K562 (cell line): ENCODE measurements around the gene KRAS. TPM values are rescaled to one million over a fixed set of nuclear protein-coding genes. Genes with fewer than 3 reads are reported as not detected.

ENCODE experiments used
- ATAC-seq: fragments of 200-7000 bp; cut with Tn5 transposase; 3 replicates; pipeline ENCODE4 v1.9.1; 2020; ENCODE audit warnings: moderate library complexity
- BruUV-seq: library from RNA; stranded (reverse); fragments of 400-500 nt; replicated peaks from 2 replicates; lab custom pipeline; 2021; lab: Mats Ljungman, UMichigan
- CTCF ChIA-PET: fragments of 300-600 bp; formaldehyde crosslinking; extraction: SDS; loops from one replicate; lab custom pipeline; 2021; ENCODE audit warnings: low intra/inter-chr PET ratio; lab: Yijun Ruan, JAX
- POLR2A ChIA-PET: fragments of 300-600, 350-650 bp; sonication (Branson Sonifier 250); formaldehyde crosslinking; extraction: SDS; loops from one replicate; lab custom pipeline; 2021; ENCODE audit warnings: antibody characterized with exemption, inconsistent platforms; lab: Yijun Ruan, JAX
- DNase-seq, 4 experiments: peaks; one replicate each; pipeline versions ENCODE4 v3.0.0 to v3.0.0-alpha.2; 2011 to 2018; ENCODE audit warnings: low spot score in 3 of 4, mixed read lengths in 3 of 4; ENCODE audit errors: extremely low read depth in 1 of 4
- FAIRE-seq: peaks from 2 replicates; lab custom pipeline; 2011; peaks lifted over from hg19 to GRCh38; lab: Jason Lieb, UNC
- H2AFZ ChIP-seq: 2 replicates; pipeline ENCODE4 v1.6.0; 2011; ENCODE audit warnings: low read depth, low read length, control low read depth, inconsistent platforms
- H3K27ac ChIP-seq: fragments of 200-600 bp; 3 replicates; pipeline ENCODE4 v1.8.0; 2011; ENCODE audit warnings: low read depth, mild to moderate bottlenecking, control low read depth, inconsistent platforms, low read length, moderate library complexity, mixed read lengths; ENCODE audit errors: extremely low read depth
- H3K27me3 ChIP-seq, 2 experiments: fragments of 300-600 bp in 1 of 2; 2 replicates in 1 of 2; 3 replicates in 1 of 2; pipeline versions ENCODE4 v1.6.0 to v1.8.0; 2011; ENCODE audit warnings: inconsistent platforms in 2 of 2, low read length in 2 of 2, mild to moderate bottlenecking in 1 of 2, mixed read lengths in 1 of 2, moderate library complexity in 1 of 2; ENCODE audit not compliant: control insufficient read depth in 2 of 2, insufficient read depth in 2 of 2
- H3K36me3 ChIP-seq: fragments of 300-600 bp; 3 replicates; pipeline ENCODE4 v1.8.0; 2011; ENCODE audit warnings: mild to moderate bottlenecking, low read length, inconsistent platforms; ENCODE audit not compliant: control insufficient read depth, insufficient read depth
- H3K4me1 ChIP-seq, 2 experiments: fragments of 200-600 bp in 1 of 2; replicated peaks in 1 of 2; 2 replicates in 1 of 2; 3 replicates in 1 of 2; pipeline versions ENCODE4 v1.5.1 to v1.8.0; 2011; ENCODE audit warnings: inconsistent platforms in 2 of 2, low read length in 2 of 2, mild to moderate bottlenecking in 1 of 2, mixed read lengths in 1 of 2, moderate library complexity in 1 of 2; ENCODE audit not compliant: control insufficient read depth in 2 of 2, insufficient read depth in 2 of 2
- H3K4me2 ChIP-seq: 2 replicates; pipeline ENCODE4 v1.6.1; 2011; ENCODE audit warnings: low read length, control low read depth, inconsistent platforms, mixed read lengths; ENCODE audit not compliant: insufficient read depth
- H3K4me3 ChIP-seq: fragments of 200-600 bp; sonication (generic), shearing (Covaris generic); 2 replicates; pipeline ENCODE4 v1.5.1; 2016; ENCODE audit warnings: control low read depth, inconsistent platforms
- H3K79me2 ChIP-seq: fragments of 200-600 bp; 3 replicates; pipeline ENCODE4 v1.8.0; 2011; ENCODE audit warnings: low read length, inconsistent platforms; ENCODE audit not compliant: control insufficient read depth, insufficient read depth
- H3K9ac ChIP-seq, 2 experiments: 2 replicates each; pipeline versions ENCODE4 v1.6.0 to v1.6.1; 2011; ENCODE audit warnings: low read depth in 2 of 2, low read length in 2 of 2, control low read depth in 1 of 2, inconsistent platforms in 1 of 2, mild to moderate bottlenecking in 1 of 2, mixed read lengths in 1 of 2; ENCODE audit not compliant: insufficient read depth in 1 of 2
- H3K9me1 ChIP-seq: one replicate; pipeline ENCODE4 v1.6.0; 2011; ENCODE audit warnings: inconsistent platforms, mild to moderate bottlenecking, low read length, moderate library complexity; ENCODE audit not compliant: control insufficient read depth, insufficient read depth
- H3K9me3 ChIP-seq: replicated peaks from 2 replicates; pipeline ENCODE4 v1.5.1; 2011; ENCODE audit warnings: low read depth, low read length, inconsistent platforms; ENCODE audit not compliant: control insufficient read depth, insufficient read depth
- H4K20me1 ChIP-seq: replicated peaks from 2 replicates; pipeline ENCODE4 v1.6.1; 2011; ENCODE audit warnings: low read length, inconsistent platforms, mixed read lengths; ENCODE audit not compliant: control insufficient read depth, insufficient read depth
- BACH1 ChIP-seq: fragments of 200-800 bp; sonication (Bioruptor generic); IDR thresholded peaks from 2 replicates; pipeline ENCODE4 v1.6.1; 2016; ENCODE audit warnings: missing genetic modification characterization, missing compliant biosample characterization
- C11orf30 ChIP-seq: fragments of 450-650 bp; IDR thresholded peaks from 2 replicates; pipeline ENCODE4 v1.6.1; 2016; ENCODE audit warnings: low read depth, mild to moderate bottlenecking
- DIDO1 ChIP-seq: fragments of 450-650 bp; IDR thresholded peaks from 2 replicates; pipeline ENCODE4 v1.6.1; 2016; ENCODE audit warnings: low read depth, missing biosample characterization, missing genetic modification characterization
- DMBX1 ChIP-seq: fragments of 250-450 bp; sonication (Bioruptor Pico); IDR thresholded peaks from 2 replicates; pipeline ENCODE4 v1.8.0; 2022; ENCODE audit warnings: inconsistent platforms, mild to moderate bottlenecking, moderate library complexity, borderline replicate concordance
- KAT8 ChIP-seq: fragments of 450-650 bp; IDR thresholded peaks from 2 replicates; pipeline ENCODE4 v1.6.1; 2016; ENCODE audit warnings: low read depth, mild to moderate bottlenecking
- LCOR ChIP-seq: sonication (generic); formaldehyde crosslinking; IDR thresholded peaks from 2 replicates; pipeline ENCODE4 v1.8.0; 2022; ENCODE audit warnings: mild to moderate bottlenecking, missing genetic modification reagents
- MAFG ChIP-seq: fragments of 450-650 bp; conservative IDR thresholded peaks from 2 replicates; pipeline ENCODE4 v1.6.1; 2016; ENCODE audit warnings: missing genetic modification characterization, missing compliant biosample characterization
- MCM5 ChIP-seq: fragments of 450-650 bp; IDR thresholded peaks from 2 replicates; pipeline ENCODE4 v1.6.1; 2016; ENCODE audit warnings: low read depth
- MTA3 ChIP-seq: fragments of 450-650 bp; formaldehyde crosslinking; IDR thresholded peaks from 2 replicates; pipeline ENCODE4 v1.6.1; 2017; ENCODE audit warnings: mild to moderate bottlenecking, borderline replicate concordance
- NELFE ChIP-seq: IDR thresholded peaks from 2 replicates; pipeline ENCODE4 v1.6.1; 2011; ENCODE audit warnings: mild to moderate bottlenecking; ENCODE audit not compliant: insufficient read depth, insufficient read length
- PHF20 ChIP-seq: fragments of 450-650 bp; IDR thresholded peaks from 2 replicates; pipeline ENCODE4 v1.6.1; 2018; ENCODE audit not compliant: partially characterized antibody
- RCOR1 ChIP-seq, 2 experiments: IDR thresholded peaks; 2 replicates each; pipeline ENCODE4 v1.6.1; 2012; ENCODE audit warnings: low read depth in 2 of 2, low read length in 2 of 2, borderline replicate concordance in 1 of 2, improper control_type of control experiment in 1 of 2
- SETDB1 ChIP-seq: IDR thresholded peaks from one replicate; pipeline ENCODE4 v1.6.1; 2012; ENCODE audit warnings: low read length, control low read depth, inconsistent platforms
- SNIP1 ChIP-seq: fragments of 450-650 bp; IDR thresholded peaks from 2 replicates; pipeline ENCODE4 v1.7.1; 2017; ENCODE audit warnings: low read depth, mild to moderate bottlenecking
- ZNF316 ChIP-seq: fragments of 450-650 bp; IDR thresholded peaks from 2 replicates; pipeline ENCODE4 v1.6.1; 2016
- WGBS: fragments of 100-300 bp; shearing (Covaris generic); methylation state at CpG from one replicate; pipeline ENCODE4 v1.1.6; 2016; ENCODE audit warnings: low coverage, mixed read lengths; ENCODE audit not compliant: insufficient coverage; ENCODE audit errors: missing lambda C conversion rate; 5-methylcytosine and 5-hydroxymethylcytosine counted together
- in situ Hi-C: fragments of 300-500 bp; cut with MboI; formaldehyde crosslinking; loops from 4 replicates; pipeline ENCODE4 v1.15.0; 2018; ENCODE audit warnings: inconsistent platforms, mixed read lengths
- intact Hi-C: fragments of 100-400 bp; cut with micrococcal nuclease; formaldehyde crosslinking; loops from 2 replicates; pipeline ENCODE4 v1.14.2; 2022
- polyA plus RNA-seq, 8 experiments: library from polyadenylated mRNA; depleted of rRNA in 4 of 8; stranded (reverse) in 5 of 8; unstranded in 3 of 8; fragments of >200 nt; fragmentation: Nextera tagmentation in 2 of 8; fragmentation: Illumina TruSeq in 1 of 8; extraction: Ambion mirVana in 2 of 8; extraction: Trizol in 1 of 8; gene quantifications; 2 replicates each; pipeline versions ENCODE4 v1.2.1 to v1.2.3, GENCODE V29; 2011 to 2014; ENCODE audit warnings: inconsistent platforms in 1 of 8, missing spikeins in 1 of 8
- total RNA-seq, 7 experiments: library from RNA; depleted of rRNA in 6 of 7; stranded (reverse); fragments of >200 nt in 6 of 7; fragmentation: Illumina TruSeq in 2 of 7; extraction: Trizol in 2 of 7; gene quantifications; 2 replicates each; pipeline versions ENCODE4 v1.2.1 to v1.2.3, GENCODE V29; 2011 to 2021; ENCODE audit warnings: low replicate concordance in 1 of 7
- TF ChIP-seq, protein P1 (sequence below): sonication (generic); formaldehyde crosslinking; IDR thresholded peaks from 2 replicates; pipeline ENCODE4 v1.8.1; 2023; ENCODE audit warnings: mild to moderate bottlenecking, missing genetic modification reagents
- TF ChIP-seq, protein P2 (sequence below): fragments of 450-650 bp; IDR thresholded peaks from 2 replicates; pipeline ENCODE4 v1.6.1; 2016; ENCODE audit warnings: borderline replicate concordance
- TF ChIP-seq, protein P3 (sequence below): sonication (generic); formaldehyde crosslinking; IDR thresholded peaks from 2 replicates; pipeline ENCODE4 v1.9.0; 2022; ENCODE audit warnings: mild to moderate bottlenecking, missing genetic modification reagents
- TF ChIP-seq, protein P4 (sequence below): fragments of 250-450 bp; sonication (Bioruptor Pico); IDR thresholded peaks from 2 replicates; pipeline ENCODE4 v1.5.0; 2020; ENCODE audit warnings: mild to moderate bottlenecking, borderline replicate concordance

KRAS gene
- total and polyA plus RNA-seq, 9 of the 15 experiments (the other 6 are each of a cell fraction or from before 2014, with no cell fraction given) = 7.2 to 21.2 (median 12.7) TPM

DNA sequence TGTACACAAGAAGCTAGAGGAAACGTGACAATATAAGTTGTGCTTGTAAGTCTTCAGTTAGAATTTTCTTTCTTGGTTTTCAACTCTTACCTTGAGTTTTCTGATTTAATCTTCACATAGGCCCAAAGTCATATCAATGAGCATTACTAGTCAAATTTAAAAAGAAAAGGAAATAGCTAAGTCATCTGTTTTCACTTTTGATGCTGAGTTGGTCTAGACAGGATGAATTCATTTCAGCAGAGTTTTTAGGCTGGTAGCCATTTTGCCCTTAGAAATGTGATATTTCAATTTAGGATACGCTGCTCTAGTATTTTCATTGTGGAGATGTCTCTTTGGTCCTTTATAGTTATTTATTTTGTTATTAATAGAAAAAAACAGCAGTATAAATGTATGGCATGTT lies 44.6 kb upstream of the KRAS start:
- ChIA-PET CTCF (no interaction called here), POLR2A (no interaction called here)
- Histone ChIP-seq H3K9me1 (no peaks in the 10 kb centered on the region), H3K27me3 (peaks cover 0 to 4% of the 10 kb centered on the region in 2 experiments; a peak in 3 of 5 replicates), H3K36me3 (no peaks in the 10 kb centered on the region), H4K20me1 (no peaks in the 10 kb centered on the region), H3K9ac (no peak overlapping the region), H3K27ac (no peak overlapping the region), H3K4me1 (no peaks in the 10 kb centered on the region), H3K9me3 (no peaks in the 10 kb centered on the region), H3K4me2 (no peak overlapping the region), H3K4me3 (no peak overlapping the region), H2AFZ (no peak overlapping the region), H3K79me2 (no peaks in the 10 kb centered on the region)
- DNase-seq = no peak
- intact Hi-C loops = no loop called here
- 0% methylated on average over 2 of the region's 2 CpGs for WGBS
- TF ChIP-seq KAT8 (no peak), SNIP1 (no peak), MAFG (tag) (peak; percentile 68), PHF20 (no peak), BACH1 (tag) (no peak), NELFE (no peak), ZNF316 (peak; percentile 68), LCOR (CRISPR knock-in tag) (no peak), SETDB1 (no peak), RCOR1 (IDR thresholded peaks at IDR 0.05; ENCODE audit: borderline replicate concordance in 1 of 2, low read depth in 2 of 2, low read length in 2 of 2) (no peak), DIDO1 (tag) (no peak), DMBX1 (no peak), MCM5 (no peak), MTA3 (no peak), C11orf30 (peak; percentile 45; the same call in 1 of the 2 replicates)
- TF ChIP-seq, protein P1, sequence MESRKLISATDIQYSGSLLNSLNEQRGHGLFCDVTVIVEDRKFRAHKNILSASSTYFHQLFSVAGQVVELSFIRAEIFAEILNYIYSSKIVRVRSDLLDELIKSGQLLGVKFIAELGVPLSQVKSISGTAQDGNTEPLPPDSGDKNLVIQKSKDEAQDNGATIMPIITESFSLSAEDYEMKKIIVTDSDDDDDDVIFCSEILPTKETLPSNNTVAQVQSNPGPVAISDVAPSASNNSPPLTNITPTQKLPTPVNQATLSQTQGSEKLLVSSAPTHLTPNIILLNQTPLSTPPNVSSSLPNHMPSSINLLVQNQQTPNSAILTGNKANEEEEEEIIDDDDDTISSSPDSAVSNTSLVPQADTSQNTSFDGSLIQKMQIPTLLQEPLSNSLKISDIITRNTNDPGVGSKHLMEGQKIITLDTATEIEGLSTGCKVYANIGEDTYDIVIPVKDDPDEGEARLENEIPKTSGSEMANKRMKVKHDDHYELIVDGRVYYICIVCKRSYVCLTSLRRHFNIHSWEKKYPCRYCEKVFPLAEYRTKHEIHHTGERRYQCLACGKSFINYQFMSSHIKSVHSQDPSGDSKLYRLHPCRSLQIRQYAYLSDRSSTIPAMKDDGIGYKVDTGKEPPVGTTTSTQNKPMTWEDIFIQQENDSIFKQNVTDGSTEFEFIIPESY (CRISPR knock-in tag) = no peak
- TF ChIP-seq, protein P2, sequence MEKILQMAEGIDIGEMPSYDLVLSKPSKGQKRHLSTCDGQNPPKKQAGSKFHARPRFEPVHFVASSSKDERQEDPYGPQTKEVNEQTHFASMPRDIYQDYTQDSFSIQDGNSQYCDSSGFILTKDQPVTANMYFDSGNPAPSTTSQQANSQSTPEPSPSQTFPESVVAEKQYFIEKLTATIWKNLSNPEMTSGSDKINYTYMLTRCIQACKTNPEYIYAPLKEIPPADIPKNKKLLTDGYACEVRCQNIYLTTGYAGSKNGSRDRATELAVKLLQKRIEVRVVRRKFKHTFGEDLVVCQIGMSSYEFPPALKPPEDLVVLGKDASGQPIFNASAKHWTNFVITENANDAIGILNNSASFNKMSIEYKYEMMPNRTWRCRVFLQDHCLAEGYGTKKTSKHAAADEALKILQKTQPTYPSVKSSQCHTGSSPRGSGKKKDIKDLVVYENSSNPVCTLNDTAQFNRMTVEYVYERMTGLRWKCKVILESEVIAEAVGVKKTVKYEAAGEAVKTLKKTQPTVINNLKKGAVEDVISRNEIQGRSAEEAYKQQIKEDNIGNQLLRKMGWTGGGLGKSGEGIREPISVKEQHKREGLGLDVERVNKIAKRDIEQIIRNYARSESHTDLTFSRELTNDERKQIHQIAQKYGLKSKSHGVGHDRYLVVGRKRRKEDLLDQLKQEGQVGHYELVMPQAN = no peak
- TF ChIP-seq, protein P3, sequence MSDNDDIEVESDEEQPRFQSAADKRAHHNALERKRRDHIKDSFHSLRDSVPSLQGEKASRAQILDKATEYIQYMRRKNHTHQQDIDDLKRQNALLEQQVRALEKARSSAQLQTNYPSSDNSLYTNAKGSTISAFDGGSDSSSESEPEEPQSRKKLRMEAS = no peak
- TF ChIP-seq, protein P4, sequence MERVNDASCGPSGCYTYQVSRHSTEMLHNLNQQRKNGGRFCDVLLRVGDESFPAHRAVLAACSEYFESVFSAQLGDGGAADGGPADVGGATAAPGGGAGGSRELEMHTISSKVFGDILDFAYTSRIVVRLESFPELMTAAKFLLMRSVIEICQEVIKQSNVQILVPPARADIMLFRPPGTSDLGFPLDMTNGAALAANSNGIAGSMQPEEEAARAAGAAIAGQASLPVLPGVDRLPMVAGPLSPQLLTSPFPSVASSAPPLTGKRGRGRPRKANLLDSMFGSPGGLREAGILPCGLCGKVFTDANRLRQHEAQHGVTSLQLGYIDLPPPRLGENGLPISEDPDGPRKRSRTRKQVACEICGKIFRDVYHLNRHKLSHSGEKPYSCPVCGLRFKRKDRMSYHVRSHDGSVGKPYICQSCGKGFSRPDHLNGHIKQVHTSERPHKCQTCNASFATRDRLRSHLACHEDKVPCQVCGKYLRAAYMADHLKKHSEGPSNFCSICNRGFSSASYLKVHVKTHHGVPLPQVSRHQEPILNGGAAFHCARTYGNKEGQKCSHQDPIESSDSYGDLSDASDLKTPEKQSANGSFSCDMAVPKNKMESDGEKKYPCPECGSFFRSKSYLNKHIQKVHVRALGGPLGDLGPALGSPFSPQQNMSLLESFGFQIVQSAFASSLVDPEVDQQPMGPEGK (CRISPR knock-in tag) = no peak
- no TSS peak for BruUV-seq
- no peak for ATAC-seq
- no peak for FAIRE-seq
- in situ Hi-C loops = no loop called here
